Measurements from ENCODE around the gene EFHC1. TPM values are rescaled to one million over a fixed set of nuclear protein-coding genes. Genes with fewer than 3 reads are reported as not detected.
A peak's percentile ranks its signal among the peaks of the same experiment; 100 is the strongest.

EFHC1 gene
- total RNA-seq, 1 donor from 2014 or later, result 33.8 TPM

DNA sequence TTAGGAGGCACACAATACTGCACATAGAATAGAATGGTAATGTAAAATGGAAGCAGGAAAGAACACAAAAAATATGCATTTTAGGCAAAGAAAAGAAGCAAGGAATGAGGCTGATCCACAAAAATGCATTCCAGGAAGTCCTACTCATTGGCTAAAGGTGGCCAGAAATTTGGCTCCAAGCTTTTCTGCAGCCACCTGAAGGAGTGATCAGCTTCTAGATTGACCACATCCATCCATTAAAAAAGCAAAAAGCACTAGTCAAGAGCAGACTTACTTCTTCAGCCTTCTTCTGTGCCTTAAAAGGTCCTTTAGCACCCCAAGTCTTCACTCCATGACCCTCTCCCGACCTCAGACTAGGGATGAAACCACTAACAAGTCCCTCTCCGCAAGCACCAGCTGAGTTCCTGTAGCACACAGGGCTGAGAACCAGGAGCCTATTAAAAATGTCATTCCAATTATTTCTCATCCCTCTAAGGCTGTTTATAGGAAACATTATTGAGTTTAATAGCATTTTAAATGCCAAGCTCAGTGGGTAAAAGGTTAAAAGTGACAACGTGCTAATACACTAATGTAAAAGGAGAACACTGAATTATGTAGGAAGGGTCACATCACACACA is 120.3 kb downstream of the EFHC1 start:
- Mint-ChIP-seq H3K9me3 (ENCODE audit: unreplicated experiment) (no peaks in the 10 kb centered on the region), H3K27ac (ENCODE audit: unreplicated experiment) (peak overlapping the region; percentile 92), H3K4me1 (ENCODE audit: unreplicated experiment) (peaks cover 100% of the 10 kb centered on the region), H3K4me3 (ENCODE audit: unreplicated experiment) (peak overlapping the region; percentile 48), H3K36me3 (ENCODE audit: unreplicated experiment) (peaks cover 27% of the 10 kb centered on the region), H3K27me3 (ENCODE audit: unreplicated experiment) (no peaks in the 10 kb centered on the region)
- TF ChIP-seq, protein P1, sequence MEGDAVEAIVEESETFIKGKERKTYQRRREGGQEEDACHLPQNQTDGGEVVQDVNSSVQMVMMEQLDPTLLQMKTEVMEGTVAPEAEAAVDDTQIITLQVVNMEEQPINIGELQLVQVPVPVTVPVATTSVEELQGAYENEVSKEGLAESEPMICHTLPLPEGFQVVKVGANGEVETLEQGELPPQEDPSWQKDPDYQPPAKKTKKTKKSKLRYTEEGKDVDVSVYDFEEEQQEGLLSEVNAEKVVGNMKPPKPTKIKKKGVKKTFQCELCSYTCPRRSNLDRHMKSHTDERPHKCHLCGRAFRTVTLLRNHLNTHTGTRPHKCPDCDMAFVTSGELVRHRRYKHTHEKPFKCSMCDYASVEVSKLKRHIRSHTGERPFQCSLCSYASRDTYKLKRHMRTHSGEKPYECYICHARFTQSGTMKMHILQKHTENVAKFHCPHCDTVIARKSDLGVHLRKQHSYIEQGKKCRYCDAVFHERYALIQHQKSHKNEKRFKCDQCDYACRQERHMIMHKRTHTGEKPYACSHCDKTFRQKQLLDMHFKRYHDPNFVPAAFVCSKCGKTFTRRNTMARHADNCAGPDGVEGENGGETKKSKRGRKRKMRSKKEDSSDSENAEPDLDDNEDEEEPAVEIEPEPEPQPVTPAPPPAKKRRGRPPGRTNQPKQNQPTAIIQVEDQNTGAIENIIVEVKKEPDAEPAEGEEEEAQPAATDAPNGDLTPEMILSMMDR (IDR thresholded peaks at IDR 0.05), result no peak
- no peak for DNase-seq (ENCODE audit: extremely low spot score, unreplicated experiment)

DNA sequence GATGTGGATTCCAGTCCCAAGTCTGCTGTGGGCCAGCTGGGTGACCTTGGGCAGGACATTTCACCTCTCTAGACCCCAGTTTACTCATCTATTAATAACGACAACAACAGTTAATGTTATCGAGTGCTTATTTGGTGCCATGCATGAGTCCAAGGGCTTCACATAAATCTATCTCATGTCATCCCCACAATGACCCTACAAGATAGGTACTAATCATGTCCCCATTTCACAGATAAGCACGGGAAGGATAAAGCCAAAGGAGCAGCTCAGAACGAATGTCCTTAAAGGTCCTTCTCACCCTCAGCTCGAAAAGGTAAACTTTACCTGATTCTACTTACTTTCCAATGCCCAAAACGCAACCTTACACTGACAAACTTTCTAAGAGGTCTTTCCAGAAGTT is 121.0 kb downstream of the EFHC1 start:
- peak overlapping the region; percentile 92 for H3K27ac Mint-ChIP-seq (ENCODE audit: unreplicated experiment)
- H3K4me1 Mint-ChIP-seq (ENCODE audit: unreplicated experiment), result peaks cover 100% of the 10 kb centered on the region
- peaks cover 29% of the 10 kb centered on the region for H3K36me3 Mint-ChIP-seq (ENCODE audit: unreplicated experiment)
- H3K4me3 Mint-ChIP-seq (ENCODE audit: unreplicated experiment), result no peak overlapping the region
- no peaks in the 10 kb centered on the region for H3K27me3 Mint-ChIP-seq (ENCODE audit: unreplicated experiment)
- no peak for DNase-seq (ENCODE audit: extremely low spot score, unreplicated experiment)
- H3K9me3 Mint-ChIP-seq (ENCODE audit: unreplicated experiment), result no peaks in the 10 kb centered on the region
- TF ChIP-seq, protein P1 (IDR thresholded peaks at IDR 0.05), result no peak

DNA sequence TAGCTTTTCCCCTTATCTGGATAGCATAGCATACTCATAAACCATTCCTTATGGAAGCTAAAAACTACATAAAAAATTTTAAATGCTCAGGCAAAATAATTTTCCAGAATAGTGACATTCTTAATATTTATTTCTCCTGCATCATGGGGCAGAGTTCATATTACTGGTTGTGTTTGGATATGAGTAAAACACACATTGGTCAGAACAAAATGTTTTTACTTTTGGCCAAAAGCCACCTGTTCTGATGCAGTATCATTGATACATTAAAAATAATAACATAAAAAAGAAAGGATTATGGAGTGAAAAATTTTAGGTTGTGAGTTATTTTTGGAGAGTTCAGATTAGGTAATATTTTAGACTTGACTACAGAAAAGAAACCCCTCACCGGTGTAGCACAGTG is 123.1 kb downstream of the EFHC1 start:
- Mint-ChIP-seq H3K4me3 (ENCODE audit: unreplicated experiment) (peak overlapping the region; percentile 46), H3K4me1 (ENCODE audit: unreplicated experiment) (peaks cover 100% of the 10 kb centered on the region), H3K36me3 (ENCODE audit: unreplicated experiment) (peaks cover 45% of the 10 kb centered on the region), H3K9me3 (ENCODE audit: unreplicated experiment) (no peaks in the 10 kb centered on the region), H3K27ac (ENCODE audit: unreplicated experiment) (peak overlapping the region; percentile 92), H3K27me3 (ENCODE audit: unreplicated experiment) (no peaks in the 10 kb centered on the region)
- TF ChIP-seq, protein P1 (IDR thresholded peaks at IDR 0.05), result no peak
- DNase-seq (ENCODE audit: extremely low spot score, unreplicated experiment), result no peak

DNA sequence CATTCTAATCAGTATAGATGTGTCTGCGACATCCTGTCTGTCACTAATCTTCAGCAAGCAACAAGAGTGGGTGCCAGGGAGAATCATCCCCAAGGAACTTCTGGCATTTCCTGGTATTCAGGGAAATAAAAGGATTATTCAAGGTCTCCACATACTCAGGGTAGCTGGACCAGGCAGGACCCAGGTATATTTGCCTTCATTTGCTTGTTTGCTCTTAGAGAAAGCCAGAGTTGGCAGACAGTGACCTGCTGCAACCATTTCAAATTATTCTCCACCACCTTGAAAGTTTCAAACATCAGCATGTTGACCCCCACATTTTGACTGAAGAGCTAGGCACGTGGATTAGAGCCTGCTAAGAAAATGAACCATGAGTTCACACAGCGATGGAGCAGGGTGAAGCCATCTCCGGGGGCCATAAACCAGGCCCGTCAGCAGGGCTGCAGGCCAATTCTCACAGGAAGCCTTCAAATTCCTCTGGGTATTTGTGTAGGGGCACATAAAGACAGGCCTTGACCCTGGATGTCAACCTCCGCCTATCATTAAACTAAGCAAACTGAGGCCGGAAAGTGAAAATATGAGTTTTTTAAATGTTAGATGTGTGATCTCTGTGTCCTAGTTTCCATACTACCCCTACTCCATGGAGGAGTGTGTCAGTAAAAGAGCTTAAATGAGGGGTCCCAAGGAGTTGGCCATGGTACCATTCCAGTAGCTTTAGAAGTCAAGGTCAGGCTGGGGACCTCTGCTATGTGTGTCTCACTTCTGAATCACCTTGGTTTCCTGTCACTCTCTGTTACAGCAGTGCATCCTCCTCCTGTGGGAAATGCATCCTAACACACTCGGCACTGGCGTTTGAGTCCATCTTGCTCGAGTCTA is 123.8 kb downstream of the EFHC1 start:
- TF ChIP-seq, protein P1 (IDR thresholded peaks at IDR 0.05), result no peak
- peak overlapping the region; percentile 46 for H3K4me3 Mint-ChIP-seq (ENCODE audit: unreplicated experiment)
- no peaks in the 10 kb centered on the region for H3K27me3 Mint-ChIP-seq (ENCODE audit: unreplicated experiment)
- H3K4me1 Mint-ChIP-seq (ENCODE audit: unreplicated experiment), result peaks cover 100% of the 10 kb centered on the region
- DNase-seq (ENCODE audit: extremely low spot score, unreplicated experiment), result no peak
- H3K36me3 Mint-ChIP-seq (ENCODE audit: unreplicated experiment), result peaks cover 49% of the 10 kb centered on the region
- H3K9me3 Mint-ChIP-seq (ENCODE audit: unreplicated experiment), result no peaks in the 10 kb centered on the region
- peak overlapping the region; percentile 92 for H3K27ac Mint-ChIP-seq (ENCODE audit: unreplicated experiment)

Measured in osteocyte (in vitro differentiated cells).